Neural cell (in vitro differentiated cells): ENCODE results near the gene PCED1B. TPM values are rescaled to one million over a fixed set of nuclear protein-coding genes. Genes with fewer than 3 reads are reported as not detected.

Experiments used
- H2AFZ ChIP-seq: fragments of 200-600, 300-800 bp; sonication (generic), shearing (Covaris generic); 2 replicates; pipeline ENCODE4 v1.6.0; 2014; ENCODE audit warnings: low read depth, mild to moderate bottlenecking, antibody characterized with exemption, low read length, moderate library complexity
- H3F3A ChIP-seq: fragments of 200-600 bp; shearing (Covaris generic); 2 replicates; pipeline ENCODE4 v1.6.1; 2016; ENCODE audit warnings: mild to moderate bottlenecking, moderate library complexity, mixed read lengths, antibody characterized with exemption, low read length; ENCODE audit not compliant: insufficient read depth, poor library complexity, severe bottlenecking
- H3K27ac ChIP-seq: fragments of 200-600, 300-800 bp; sonication (generic), shearing (Covaris generic); 2 replicates; pipeline ENCODE4 v1.5.1; 2014; ENCODE audit warnings: mild to moderate bottlenecking, low read length, moderate library complexity
- H3K27me3 ChIP-seq: fragments of 300-800, 200-600 bp; sonication (generic), shearing (Covaris generic); 2 replicates; pipeline ENCODE4 v1.6.0; 2014; ENCODE audit warnings: mild to moderate bottlenecking, low read depth, low read length, moderate library complexity; ENCODE audit not compliant: insufficient read depth
- H3K36me3 ChIP-seq: fragments of 300-800, 200-600 bp; sonication (generic), shearing (Covaris generic); 2 replicates; pipeline ENCODE4 v1.5.1; 2014; ENCODE audit warnings: mild to moderate bottlenecking, antibody characterized with exemption, low read length, moderate library complexity; ENCODE audit not compliant: insufficient read depth
- H3K4me2 ChIP-seq: fragments of 300-800, 200-600 bp; sonication (generic), shearing (Covaris generic); 2 replicates; pipeline ENCODE4 v1.6.0; 2014; ENCODE audit warnings: mild to moderate bottlenecking, low read length
- H3K4me3 ChIP-seq: fragments of 300-800, 200-600 bp; sonication (generic), shearing (Covaris generic); 2 replicates; pipeline ENCODE4 v1.5.1; 2014; ENCODE audit warnings: mild to moderate bottlenecking, low read length, moderate library complexity
- H3K79me2 ChIP-seq: fragments of 200-600 bp; shearing (Covaris generic); replicated peaks from 2 replicates; pipeline ENCODE4 v1.6.0; 2014; ENCODE audit warnings: mild to moderate bottlenecking, low read length, moderate library complexity; ENCODE audit not compliant: insufficient read depth
- H3K9ac ChIP-seq: fragments of 300-800, 200-600 bp; sonication (generic), shearing (Covaris generic); 2 replicates; pipeline ENCODE4 v1.6.1; 2016; ENCODE audit warnings: mild to moderate bottlenecking, low read length, mixed read lengths
- H3K9me2 ChIP-seq: fragments of 200-600 bp; shearing (Covaris generic); 2 replicates; pipeline ENCODE4 v1.6.1; 2016; ENCODE audit warnings: mild to moderate bottlenecking, low read length, mixed read lengths; ENCODE audit not compliant: insufficient read depth
- H3K9me3 ChIP-seq: fragments of 200-600, 300-800 bp; sonication (generic), shearing (Covaris generic); 2 replicates; pipeline ENCODE4 v1.6.1; 2016; ENCODE audit warnings: mild to moderate bottlenecking, mixed run types, low read length, moderate library complexity, mixed read lengths
- H4K20me1 ChIP-seq: fragments of 200-600 bp; shearing (Covaris generic); 2 replicates; pipeline ENCODE4 v1.6.1; 2016; ENCODE audit warnings: mild to moderate bottlenecking, mixed run types; ENCODE audit not compliant: insufficient read depth
- CTCF ChIP-seq: fragments of 450-650 bp; IDR thresholded peaks from 2 replicates; pipeline ENCODE4 v1.5.1; 2014; ENCODE audit warnings: antibody characterized with exemption, mild to moderate bottlenecking, moderate library complexity; ENCODE audit not compliant: poor library complexity, severe bottlenecking
- EP300 ChIP-seq: fragments of 450-650 bp; conservative IDR thresholded peaks from 2 replicates; pipeline ENCODE4 v1.6.1; 2014; ENCODE audit warnings: antibody characterized with exemption, mild to moderate bottlenecking, moderate library complexity; ENCODE audit not compliant: poor library complexity, severe bottlenecking
- EZH2 ChIP-seq: fragments of 200-600, 300-800 bp; shearing (Covaris generic), sonication (generic); IDR thresholded peaks from 2 replicates; pipeline ENCODE4 v1.6.1; 2014; ENCODE audit warnings: antibody characterized with exemption, low read length, borderline replicate concordance, mild to moderate bottlenecking; ENCODE audit not compliant: insufficient read depth, poor library complexity, severe bottlenecking
- MXI1 ChIP-seq: fragments of 450-650 bp; conservative IDR thresholded peaks from 2 replicates; pipeline ENCODE4 v1.6.1; 2014; ENCODE audit warnings: antibody characterized with exemption, mild to moderate bottlenecking; ENCODE audit not compliant: poor library complexity, severe bottlenecking
- POLR2AphosphoS5 ChIP-seq: IDR thresholded peaks from 2 replicates; pipeline ENCODE4 v1.6.1; 2012
- RAD21 ChIP-seq: fragments of 450-650 bp; conservative IDR thresholded peaks from 2 replicates; pipeline ENCODE4 v1.6.1; 2014; ENCODE audit warnings: antibody characterized with exemption, mild to moderate bottlenecking, moderate library complexity
- REST ChIP-seq: IDR thresholded peaks from 2 replicates; pipeline ENCODE4 v1.6.1; 2012; ENCODE audit warnings: borderline replicate concordance
- SMC3 ChIP-seq: fragments of 450-650 bp; conservative IDR thresholded peaks from 2 replicates; pipeline ENCODE4 v1.6.1; 2014; ENCODE audit warnings: antibody characterized with exemption, mild to moderate bottlenecking, moderate library complexity; ENCODE audit not compliant: poor library complexity
- TAF1 ChIP-seq: IDR thresholded peaks from 2 replicates; pipeline ENCODE4 v1.6.1; 2012; ENCODE audit warnings: low read depth
- polyA plus RNA-seq: library from polyadenylated mRNA; depleted of rRNA; stranded (reverse); fragments of >200 nt; gene quantifications from 2 replicates; pipeline ENCODE4 v1.2.3, GENCODE V29; 2014

The PCED1B gene
- polyA plus RNA-seq, 1 donor from 2014 or later, result not detected

DNA sequence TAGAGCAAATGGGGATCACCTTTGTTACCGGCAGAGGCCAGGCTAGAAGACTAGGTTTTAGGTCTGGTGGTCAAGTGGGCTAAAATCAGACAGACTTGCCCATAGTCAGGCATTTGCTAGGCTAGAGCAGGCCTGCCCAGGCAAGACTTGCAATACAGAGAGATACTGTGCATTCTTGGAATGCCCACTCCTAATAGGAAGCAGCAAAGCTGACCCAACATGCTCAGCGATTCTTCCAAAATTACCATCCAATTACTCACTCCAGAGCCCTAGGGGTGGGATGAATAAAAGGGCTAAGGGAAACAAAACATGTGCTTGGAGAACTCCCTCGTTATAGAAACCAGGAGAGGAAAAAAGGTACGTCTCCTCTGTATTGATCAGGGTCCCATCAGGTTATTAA lies 188.2 kb downstream of the PCED1B start:
- no peaks in the 10 kb centered on the region for H3K36me3 ChIP-seq
- no peak overlapping the region for H3K27ac ChIP-seq
- H3K9ac ChIP-seq, result no peak overlapping the region
- TF ChIP-seq MXI1 (no peak), CTCF (no peak), TAF1 (no peak), POLR2AphosphoS5 (no peak), EZH2 (no peak), EP300 (no peak), SMC3 (no peak), REST (no peak), RAD21 (no peak)
- no peak overlapping the region for H3K4me2 ChIP-seq
- no peak overlapping the region for H2AFZ ChIP-seq
- H3K4me3 ChIP-seq, result no peak overlapping the region
- no peaks in the 10 kb centered on the region for H3K9me3 ChIP-seq
- H4K20me1 ChIP-seq, result no peaks in the 10 kb centered on the region
- no peaks in the 10 kb centered on the region for H3K79me2 ChIP-seq
- H3K27me3 ChIP-seq, result no peaks in the 10 kb centered on the region
- no peaks in the 10 kb centered on the region for H3K9me2 ChIP-seq
- no peaks in the 10 kb centered on the region for H3F3A ChIP-seq

GRCh38 chr12:47268501-47269454 lies 189.4 kb downstream of the PCED1B start:
- H3K9me2 ChIP-seq, result no peaks in the 10 kb centered on the region
- H3K4me2 ChIP-seq, result no peak overlapping the region
- no peaks in the 10 kb centered on the region for H3K27me3 ChIP-seq
- no peaks in the 10 kb centered on the region for H3K9me3 ChIP-seq
- H4K20me1 ChIP-seq, result no peaks in the 10 kb centered on the region
- H3K4me3 ChIP-seq, result no peak overlapping the region
- no peak overlapping the region for H2AFZ ChIP-seq
- no peaks in the 10 kb centered on the region for H3K36me3 ChIP-seq
- no peak overlapping the region for H3K27ac ChIP-seq
- H3F3A ChIP-seq, result no peaks in the 10 kb centered on the region
- H3K9ac ChIP-seq, result no peak overlapping the region
- TF ChIP-seq SMC3 (no peak), EP300 (no peak), REST (no peak), POLR2AphosphoS5 (no peak), MXI1 (no peak), CTCF (no peak), TAF1 (no peak), EZH2 (no peak), RAD21 (no peak)
- no peaks in the 10 kb centered on the region for H3K79me2 ChIP-seq
